Endothelial cell of umbilical vein (primary cell): ENCODE measurements around the gene ZNF460. TPM values are rescaled to one million over a fixed set of nuclear protein-coding genes. Genes with fewer than 3 reads are reported as not detected.

Source experiments
- BruUV-seq: library from RNA; stranded (reverse); fragments of 400-500 nt; replicated peaks from 2 replicates; lab custom pipeline; 2021; lab: Mats Ljungman, UMichigan
- CTCF ChIA-PET: fragments of 300-600, 350-600 bp; sonication (Branson Sonifier 250); formaldehyde crosslinking; loops from one replicate; lab custom pipeline; 2021; ENCODE audit warnings: antibody characterized with exemption, inconsistent platforms; lab: Charles Lee
- POLR2A ChIA-PET: fragments of 300-600, 350-600 bp; sonication (Branson Sonifier 250); formaldehyde crosslinking; loops from one replicate; lab custom pipeline; 2021; ENCODE audit warnings: antibody characterized with exemption, inconsistent platforms; lab: Charles Lee
- DNase-seq: peaks from one replicate; pipeline ENCODE4 v3.0.0-alpha.2; 2011; ENCODE audit warnings: low read depth, low spot score
- FAIRE-seq: peaks from 2 replicates; lab custom pipeline; 2011; peaks lifted over from hg19 to GRCh38; lab: Jason Lieb, UNC
- H2AFZ ChIP-seq: 2 replicates; pipeline ENCODE4 v1.6.0; 2012; ENCODE audit warnings: low read depth, low read length, control low read depth, inconsistent platforms
- H3K27ac ChIP-seq: 2 replicates; pipeline ENCODE4 v1.5.1; 2011; ENCODE audit warnings: low read depth, mild to moderate bottlenecking, control low read depth, low read length, moderate library complexity; ENCODE audit not compliant: insufficient read depth
- H3K27me3 ChIP-seq, 2 experiments: 2 replicates each; pipeline versions ENCODE4 v1.6.0 to v1.6.1; 2011; ENCODE audit warnings: low read length in 2 of 2, mixed read lengths in 1 of 2; ENCODE audit not compliant: control insufficient read depth in 2 of 2, insufficient read depth in 2 of 2
- H3K36me3 ChIP-seq, 2 experiments: 2 replicates in 1 of 2; 3 replicates in 1 of 2; pipeline ENCODE4 v1.5.1; 2011; ENCODE audit warnings: low read length in 2 of 2, mild to moderate bottlenecking in 1 of 2, moderate library complexity in 1 of 2; ENCODE audit not compliant: control insufficient read depth in 2 of 2, insufficient read depth in 2 of 2; ENCODE audit errors: extremely low read depth in 1 of 2
- H3K4me1 ChIP-seq: 3 replicates; pipeline ENCODE4 v1.5.1; 2011; ENCODE audit warnings: mild to moderate bottlenecking, low read length; ENCODE audit not compliant: control insufficient read depth, insufficient read depth; ENCODE audit errors: extremely low read depth
- H3K4me2 ChIP-seq: 2 replicates; pipeline ENCODE4 v1.6.1; 2011; ENCODE audit warnings: low read length, control low read depth, mixed read lengths; ENCODE audit not compliant: insufficient read depth
- H3K4me3 ChIP-seq, 3 experiments: fragments of 200-600 bp in 1 of 3; sonication (generic), shearing (Covaris generic) in 1 of 3; replicated peaks in 1 of 3; 2 replicates each; pipeline ENCODE4 v1.5.1; 2011 to 2016; ENCODE audit warnings: control low read depth in 3 of 3, low read length in 3 of 3, mild to moderate bottlenecking in 2 of 3, inconsistent platforms in 1 of 3, low read depth in 1 of 3, moderate library complexity in 1 of 3; ENCODE audit not compliant: insufficient read depth in 1 of 3
- H3K79me2 ChIP-seq: 2 replicates; pipeline ENCODE4 v1.6.0; 2012; ENCODE audit warnings: low read length, inconsistent platforms; ENCODE audit not compliant: control insufficient read depth, insufficient read depth
- H3K9ac ChIP-seq: replicated peaks from 2 replicates; pipeline ENCODE3; 2011; ENCODE audit warnings: low read length, control low read depth; ENCODE audit not compliant: insufficient read depth; ENCODE audit errors: extremely low read depth
- H3K9me1 ChIP-seq: replicated peaks from 3 replicates; pipeline ENCODE4 v1.6.0; 2011; ENCODE audit warnings: mild to moderate bottlenecking, low read length; ENCODE audit not compliant: control insufficient read depth, insufficient read depth; ENCODE audit errors: extremely low read depth
- H3K9me3 ChIP-seq: replicated peaks from 2 replicates; pipeline ENCODE4 v1.5.1; 2012; ENCODE audit warnings: low read length, inconsistent platforms; ENCODE audit not compliant: control insufficient read depth, insufficient read depth
- H4K20me1 ChIP-seq: replicated peaks from 2 replicates; pipeline ENCODE3; 2011; ENCODE audit warnings: mild to moderate bottlenecking, low read length; ENCODE audit not compliant: control insufficient read depth, insufficient read depth; ENCODE audit errors: extremely low read depth
- CTCF ChIP-seq, 2 donors: IDR thresholded peaks; 1 replicate in 1 of 2; 2 replicates in 1 of 2; pipeline ENCODE4 v1.5.1; 2011; ENCODE audit warnings: low read length in 2 of 2, mild to moderate bottlenecking in 2 of 2, moderate library complexity in 2 of 2, control low read depth in 1 of 2, inconsistent platforms in 1 of 2, low read depth in 1 of 2; ENCODE audit not compliant: insufficient read depth in 1 of 2; ENCODE audit errors: extremely low read depth in 1 of 2
- EZH2 ChIP-seq: IDR thresholded peaks from 2 replicates; pipeline ENCODE4 v1.6.1; 2012; ENCODE audit warnings: borderline replicate concordance, low read depth, mild to moderate bottlenecking, moderate library complexity, low read length, inconsistent platforms; ENCODE audit not compliant: severe bottlenecking
- FOS ChIP-seq: IDR thresholded peaks from 2 replicates; pipeline ENCODE4 v1.6.1; 2011; ENCODE audit warnings: mild to moderate bottlenecking, low read length, moderate library complexity, borderline replicate concordance; ENCODE audit not compliant: insufficient read depth
- JUN ChIP-seq: IDR thresholded peaks from 2 replicates; pipeline ENCODE4 v1.6.1; 2011; ENCODE audit warnings: borderline replicate concordance, low read depth; ENCODE audit not compliant: insufficient read length, insufficient read depth
- MAX ChIP-seq: IDR thresholded peaks from 2 replicates; pipeline ENCODE4 v1.6.1; 2011; ENCODE audit not compliant: insufficient read depth, insufficient read length
- MYC ChIP-seq: IDR thresholded peaks from one replicate; pipeline ENCODE4 v1.6.1; 2011; ENCODE audit warnings: mild to moderate bottlenecking, low read depth, low read length
- POLR2A ChIP-seq: IDR thresholded peaks from 2 replicates; pipeline ENCODE4 v1.6.1; 2012; ENCODE audit warnings: low read depth, mild to moderate bottlenecking, control low read depth, low read length
- POLR2AphosphoS5 ChIP-seq: IDR thresholded peaks from 2 replicates; pipeline ENCODE4 v1.6.1; 2012; ENCODE audit warnings: low read depth, mild to moderate bottlenecking, control low read depth, low read length, moderate library complexity; ENCODE audit not compliant: insufficient read depth
- dilution Hi-C: fragments of 300-500 bp; cut with MboI; formaldehyde crosslinking; loops from one replicate; pipeline ENCODE4 v1.15.0; 2019; ENCODE audit warnings: low sequenced_read_pairs; ENCODE audit not compliant: extremely low pct_ligation_motif_present
- intact Hi-C: fragments of 100-400 bp; cut with micrococcal nuclease; formaldehyde crosslinking; loops from one replicate; pipeline ENCODE4 v1.10.0; 2022
- polyA plus RNA-seq, 4 experiments: library from polyadenylated mRNA; depleted of rRNA in 3 of 4; stranded (reverse) in 3 of 4; unstranded in 1 of 4; fragments of >200 nt; gene quantifications; 2 replicates each; pipeline versions ENCODE4 v1.2.1 to v1.2.3, GENCODE V29; 2011 to 2012; ENCODE audit warnings: missing spikeins in 1 of 4
- total RNA-seq: library from RNA; stranded (reverse); gene quantifications from 2 replicates; pipeline ENCODE4 v1.2.3, GENCODE V29; 2021

ZNF460 gene
- total and polyA plus RNA-seq, 2 donors (not counting 3 experiments of a cell fraction or from before 2014, with no cell fraction given) = 4.5 to 26.9 TPM

GRCh38 chr19:57338877-57339276 is 58.6 kb downstream of the ZNF460 start:
- dilution Hi-C loops = no loop called here
- H3K9me1 ChIP-seq = no peaks in the 10 kb centered on the region
- no peak for TF ChIP-seq MYC
- TF ChIP-seq JUN = no peak
- no peak for TF ChIP-seq MAX
- TF ChIP-seq POLR2AphosphoS5 = no peak
- no peak for TF ChIP-seq FOS
- TF ChIP-seq CTCF (IDR thresholded peaks at IDR 0.05; ENCODE audit: extremely low read depth in 1 of 2, insufficient read depth in 1 of 2, low read depth in 1 of 2, low read length in 2 of 2) = no peak
- TF ChIP-seq EZH2 = no peak
- TF ChIP-seq POLR2A = no peak
- H3K36me3 ChIP-seq = no peaks in the 10 kb centered on the region
- no peak overlapping the region for H2AFZ ChIP-seq
- CTCF ChIA-PET = no interaction called here
- H3K9ac ChIP-seq = no peak overlapping the region
- DNase-seq (no peak), FAIRE-seq (no peak)
- H4K20me1 ChIP-seq = no peaks in the 10 kb centered on the region
- no peak overlapping the region for H3K4me2 ChIP-seq
- no peaks in the 10 kb centered on the region for H3K79me2 ChIP-seq
- intact Hi-C loops = no loop called here
- no peak overlapping the region for H3K27ac ChIP-seq
- POLR2A ChIA-PET = no interaction called here
- H3K4me3 ChIP-seq = no peak overlapping the region
- no peaks in the 10 kb centered on the region for H3K27me3 ChIP-seq
- BruUV-seq = no TSS peak
- H3K4me1 ChIP-seq = no peaks in the 10 kb centered on the region
- H3K9me3 ChIP-seq = no peaks in the 10 kb centered on the region
